Measurements from ENCODE around the gene STIM1.

GRCh38 chr11:4074266-4074665 lies 218.8 kb downstream of the STIM1 start:
- TF ChIP-seq CTCF (IDR thresholded peaks at IDR 0.05) = no peak
- no peak for TF ChIP-seq POLR2AphosphoS5 (IDR thresholded peaks at IDR 0.05; ENCODE audit: low read depth, low read length)

All from Panc1 (cell line).